Keratinocyte (primary cell): Measurements from ENCODE around the gene C5. TPM values are rescaled to one million over a fixed set of nuclear protein-coding genes. Genes with fewer than 3 reads are reported as not detected.

Experiments
- DNase-seq: peaks from one replicate; pipeline ENCODE4 v3.0.0-alpha.2; 2011; ENCODE audit warnings: low read depth, missing footprints, low spot score
- FAIRE-seq: peaks from 2 replicates; lab custom pipeline; 2011; peaks lifted over from hg19 to GRCh38; lab: Jason Lieb, UNC
- H2AFZ ChIP-seq: 2 replicates; pipeline ENCODE4 v1.6.0; 2012; ENCODE audit warnings: low read length, control low read depth, inconsistent platforms; ENCODE audit not compliant: control insufficient read depth
- H3K27ac ChIP-seq: 2 replicates; pipeline ENCODE4 v1.5.1; 2011; ENCODE audit warnings: low read length; ENCODE audit not compliant: control insufficient read depth, insufficient read depth
- H3K27me3 ChIP-seq: 3 replicates; pipeline ENCODE4 v1.6.0; 2011; ENCODE audit warnings: low read length; ENCODE audit not compliant: control insufficient read depth, insufficient read depth; ENCODE audit errors: extremely low read depth
- H3K36me3 ChIP-seq, 2 experiments: 2 replicates in 1 of 2; 3 replicates in 1 of 2; pipeline ENCODE4 v1.5.1; 2011; ENCODE audit warnings: low read length in 2 of 2, mild to moderate bottlenecking in 1 of 2; ENCODE audit not compliant: control insufficient read depth in 2 of 2, insufficient read depth in 2 of 2; ENCODE audit errors: extremely low read depth in 1 of 2
- H3K4me1 ChIP-seq: 3 replicates; pipeline ENCODE4 v1.5.1; 2011; ENCODE audit warnings: low read length; ENCODE audit not compliant: control insufficient read depth, insufficient read depth; ENCODE audit errors: extremely low read depth
- H3K4me2 ChIP-seq: 3 replicates; pipeline ENCODE4 v1.6.0; 2011; ENCODE audit warnings: low read depth, low read length; ENCODE audit not compliant: control insufficient read depth, insufficient read depth; ENCODE audit errors: extremely low read depth
- H3K4me3 ChIP-seq, 3 experiments: fragments of 200-600 bp in 1 of 3; sonication (generic) in 1 of 3; 2 replicates in 2 of 3; 3 replicates in 1 of 3; pipeline ENCODE4 v1.5.1; 2011 to 2016; ENCODE audit warnings: low read length in 3 of 3, mild to moderate bottlenecking in 3 of 3, control low read depth in 2 of 3, inconsistent platforms in 1 of 3, low read depth in 1 of 3, mixed read lengths in 1 of 3, mixed run types in 1 of 3, moderate library complexity in 1 of 3; ENCODE audit not compliant: control insufficient read depth in 2 of 3, insufficient read depth in 2 of 3; ENCODE audit errors: extremely low read depth in 1 of 3
- H3K79me2 ChIP-seq: 2 replicates; pipeline ENCODE4 v1.6.0; 2012; ENCODE audit warnings: low read length; ENCODE audit not compliant: control insufficient read depth, insufficient read depth
- H3K9ac ChIP-seq: 3 replicates; pipeline ENCODE4 v1.6.0; 2011; ENCODE audit warnings: low read length; ENCODE audit not compliant: control insufficient read depth, insufficient read depth; ENCODE audit errors: extremely low read depth
- H3K9me1 ChIP-seq: 3 replicates; pipeline ENCODE4 v1.6.0; 2011; ENCODE audit warnings: low read length; ENCODE audit not compliant: control insufficient read depth, insufficient read depth; ENCODE audit errors: extremely low read depth
- H3K9me3 ChIP-seq: 2 replicates; pipeline ENCODE4 v1.5.1; 2012; ENCODE audit warnings: low read depth, low read length; ENCODE audit not compliant: control insufficient read depth
- H4K20me1 ChIP-seq: 3 replicates; pipeline ENCODE4 v1.6.0; 2011; ENCODE audit warnings: low read length; ENCODE audit not compliant: control insufficient read depth, insufficient read depth; ENCODE audit errors: extremely low read depth
- CTCF ChIP-seq, 3 experiments: IDR thresholded peaks in 1 of 3; conservative IDR thresholded peaks in 1 of 3; optimal IDR thresholded peaks in 1 of 3; 2 replicates in 2 of 3; 3 replicates in 1 of 3; pipeline versions ENCODE3 to v1.5.1; 2011; ENCODE audit warnings: low read length in 3 of 3, mild to moderate bottlenecking in 3 of 3, moderate library complexity in 2 of 3, control low read depth in 1 of 3, inconsistent platforms in 1 of 3; ENCODE audit not compliant: insufficient read depth in 2 of 3; ENCODE audit errors: extremely low read depth in 1 of 3
- EZH2 ChIP-seq: IDR thresholded peaks from one replicate; pipeline ENCODE4 v1.6.1; 2012; ENCODE audit warnings: inconsistent platforms, mild to moderate bottlenecking, low read length, moderate library complexity
- dilution Hi-C: fragments of 300-500 bp; cut with MboI; formaldehyde crosslinking; loops from one replicate; pipeline ENCODE4 v1.7.0; 2020; ENCODE audit warnings: low sequenced_read_pairs; ENCODE audit not compliant: extremely low pct_ligation_motif_present
- polyA plus RNA-seq, 5 experiments: library from polyadenylated mRNA; depleted of rRNA in 3 of 5; stranded (reverse) in 3 of 5; stranded (forward) in 1 of 5; unstranded in 1 of 5; fragments of >200 nt; gene quantifications; 1 replicate in 1 of 5; 2 replicates in 3 of 5; 3 replicates in 1 of 5; pipeline versions ENCODE4 v1.2.1 to v1.2.3, GENCODE V29; 2011 to 2012; ENCODE audit warnings: missing spikeins in 2 of 5, low read depth in 1 of 5, low replicate concordance in 1 of 5

The C5 gene
- polyA plus RNA-seq, 1 donor (not counting 4 experiments of a cell fraction or from before 2014, with no cell fraction given), result 0.76 TPM

DNA sequence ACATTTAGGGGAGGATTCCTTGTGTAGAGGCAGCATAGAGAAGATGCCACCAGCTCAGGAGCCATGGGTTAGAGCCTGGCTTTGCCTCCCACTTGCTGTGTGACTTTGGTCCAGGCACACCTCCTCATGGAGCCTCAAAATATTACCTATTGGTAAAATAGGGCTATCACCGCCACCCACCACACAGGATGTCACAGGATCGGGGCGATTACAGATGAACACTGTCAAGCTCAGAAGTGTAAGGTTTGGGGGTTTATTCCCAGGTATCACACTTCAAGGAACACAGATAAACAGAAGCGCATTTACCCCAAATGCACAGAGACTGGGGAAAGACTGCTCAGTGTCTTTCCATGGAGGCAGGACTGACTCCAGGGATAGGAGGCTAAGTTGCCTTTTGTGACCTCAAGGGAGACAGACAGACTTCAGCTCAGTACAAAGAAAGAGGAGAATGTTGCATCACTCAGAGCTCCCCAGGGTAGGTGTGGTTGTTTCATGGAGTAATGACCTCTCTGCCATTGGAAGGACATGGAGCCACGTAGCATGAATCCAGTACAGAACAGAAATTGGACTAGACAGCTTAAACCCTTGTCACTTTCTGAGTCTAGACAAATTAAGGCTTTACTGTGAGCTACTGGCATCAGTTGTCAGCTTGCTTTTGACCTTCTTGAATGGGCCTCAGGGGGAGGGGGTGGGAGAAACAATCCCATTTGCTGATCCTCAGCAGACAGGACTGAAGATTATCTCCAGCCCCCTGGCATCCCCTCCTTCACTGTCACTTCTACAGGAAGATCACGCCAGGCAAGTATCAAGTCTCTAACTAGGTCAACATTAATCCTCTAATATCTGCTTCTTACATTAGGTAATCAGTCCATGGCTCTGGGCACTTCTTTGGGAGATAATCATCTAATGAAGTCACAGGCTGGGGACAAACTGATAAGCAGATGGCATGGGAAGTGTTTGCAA is 130.0 kb downstream of the C5 start:
- no peak overlapping the region for H2AFZ ChIP-seq
- H3K27me3 ChIP-seq, result no peaks in the 10 kb centered on the region
- TF ChIP-seq CTCF (optimal IDR thresholded peaks at IDR 0.05 in 1 of 3, IDR thresholded peaks at IDR 0.05 in 1 of 3, conservative IDR thresholded peaks at IDR 0.05 in 1 of 3; ENCODE audit: extremely low read depth in 1 of 3, insufficient read depth in 2 of 3, low read length in 3 of 3), result no peak
- TF ChIP-seq EZH2, result no peak
- dilution Hi-C loops, result no loop called here
- FAIRE-seq (no peak), DNase-seq (no peak)
- no peaks in the 10 kb centered on the region for H3K9me3 ChIP-seq
- no peak overlapping the region for H3K9ac ChIP-seq
- no peak overlapping the region for H3K4me3 ChIP-seq
- H4K20me1 ChIP-seq, result no peaks in the 10 kb centered on the region
- H3K4me1 ChIP-seq, result no peaks in the 10 kb centered on the region
- no peaks in the 10 kb centered on the region for H3K9me1 ChIP-seq
- H3K79me2 ChIP-seq, result no peaks in the 10 kb centered on the region
- no peak overlapping the region for H3K27ac ChIP-seq
- no peaks in the 10 kb centered on the region for H3K36me3 ChIP-seq
- no peak overlapping the region for H3K4me2 ChIP-seq

- TF ChIP-seq EZH2 (no peak), CTCF (optimal IDR thresholded peaks at IDR 0.05 in 1 of 3, IDR thresholded peaks at IDR 0.05 in 1 of 3, conservative IDR thresholded peaks at IDR 0.05 in 1 of 3; ENCODE audit: extremely low read depth in 1 of 3, insufficient read depth in 2 of 3, low read length in 3 of 3) (no peak)
- Histone ChIP-seq H3K4me3 (no peak overlapping the region), H3K9me3 (no peaks in the 10 kb centered on the region), H2AFZ (no peak overlapping the region), H4K20me1 (no peaks in the 10 kb centered on the region), H3K9ac (no peak overlapping the region), H3K27ac (no peak overlapping the region), H3K9me1 (no peaks in the 10 kb centered on the region), H3K27me3 (no peaks in the 10 kb centered on the region), H3K4me2 (no peak overlapping the region), H3K36me3 (no peaks in the 10 kb centered on the region), H3K4me1 (no peaks in the 10 kb centered on the region), H3K79me2 (no peaks in the 10 kb centered on the region)
- dilution Hi-C loops, result no loop called here
- FAIRE-seq (no peak), DNase-seq (no peak)
Observed at GRCh38 chr9:120918931-120919842, 130.9 kb downstream of the C5 start.
